K562 (cell line): ENCODE measurements around the gene FOXK2. TPM values are rescaled to one million over a fixed set of nuclear protein-coding genes. Genes with fewer than 3 reads are reported as not detected.

ENCODE experiments used
- CHAMP1 ChIP-seq: fragments of 450-650 bp; IDR thresholded peaks from 2 replicates; pipeline ENCODE4 v1.6.1; 2016; ENCODE audit warnings: mild to moderate bottlenecking
- DEAF1 ChIP-seq: fragments of 450-650 bp; formaldehyde crosslinking; IDR thresholded peaks from 2 replicates; pipeline ENCODE4 v1.4.0; 2020; ENCODE audit warnings: mild to moderate bottlenecking, moderate library complexity
- HMBOX1 ChIP-seq: sonication (generic); IDR thresholded peaks from 2 replicates; pipeline ENCODE4 v1.6.1; 2016
- HMGN3 ChIP-seq: IDR thresholded peaks from 2 replicates; pipeline ENCODE4 v1.6.1; 2011; ENCODE audit warnings: borderline replicate concordance, low read depth, mild to moderate bottlenecking, mixed read lengths, low read length; ENCODE audit not compliant: insufficient read length; ENCODE audit errors: extremely low read depth
- MAZ ChIP-seq, 2 experiments: fragments of 450-650 bp in 1 of 2; sonication (generic) in 1 of 2; formaldehyde crosslinking; IDR thresholded peaks in 1 of 2; conservative IDR thresholded peaks in 1 of 2; 2 replicates each; pipeline versions ENCODE4 v1.4.0 to v1.5.0; 2020; ENCODE audit warnings: mild to moderate bottlenecking in 1 of 2, missing genetic modification reagents in 1 of 2
- PHB2 ChIP-seq: fragments of 450-650 bp; IDR thresholded peaks from 2 replicates; pipeline ENCODE4 v1.6.1; 2017; ENCODE audit warnings: low read depth
- PPARD ChIP-seq: fragments of 250-450 bp; sonication (Bioruptor Pico); IDR thresholded peaks from 2 replicates; pipeline ENCODE4 v1.8.0; 2022; ENCODE audit warnings: inconsistent platforms, mild to moderate bottlenecking, moderate library complexity
- PREB ChIP-seq: sonication (generic); formaldehyde crosslinking; IDR thresholded peaks from 2 replicates; pipeline ENCODE4 v1.8.1; 2023; ENCODE audit warnings: mild to moderate bottlenecking, missing genetic modification reagents
- SMARCB1 ChIP-seq: IDR thresholded peaks from 2 replicates; pipeline ENCODE4 v1.6.1; 2011; ENCODE audit warnings: improper control_type of control experiment, low read depth; ENCODE audit not compliant: insufficient read length
- SMARCC2 ChIP-seq: fragments of 450-650 bp; IDR thresholded peaks from 2 replicates; pipeline ENCODE4 v1.6.1; 2017; ENCODE audit warnings: antibody characterized with exemption, moderate library complexity, mild to moderate bottlenecking, low read depth
- TEAD2 ChIP-seq: fragments of 450-650 bp; IDR thresholded peaks from 2 replicates; pipeline ENCODE4 v1.6.1; 2016; ENCODE audit warnings: missing genetic modification characterization, control low read depth, missing compliant biosample characterization
- ZBTB2 ChIP-seq: fragments of 450-650 bp; IDR thresholded peaks from 2 replicates; pipeline ENCODE4 v1.6.1; 2016; ENCODE audit warnings: antibody characterized with exemption
- ZNF134 ChIP-seq: fragments of 250-450 bp; sonication (Bioruptor Pico); conservative IDR thresholded peaks from 2 replicates; pipeline ENCODE4 v1.4.0; 2020
- ZNF212 ChIP-seq: fragments of 450-650 bp; formaldehyde crosslinking; IDR thresholded peaks from 2 replicates; pipeline ENCODE4 v1.4.0; 2020; ENCODE audit warnings: mild to moderate bottlenecking
- ZNF24 ChIP-seq: fragments of 450-650 bp; IDR thresholded peaks from 2 replicates; pipeline ENCODE4 v1.6.1; 2016
- ZNF449 ChIP-seq: fragments of 250-450 bp; sonication (Bioruptor Pico); IDR thresholded peaks from 2 replicates; pipeline ENCODE4 v1.8.0; 2022; ENCODE audit warnings: moderate library complexity, mild to moderate bottlenecking, inconsistent platforms
- polyA plus RNA-seq, 8 experiments: library from polyadenylated mRNA; depleted of rRNA in 4 of 8; stranded (reverse) in 5 of 8; unstranded in 3 of 8; fragments of >200 nt; fragmentation: Nextera tagmentation in 2 of 8; fragmentation: Illumina TruSeq in 1 of 8; extraction: Ambion mirVana in 2 of 8; extraction: Trizol in 1 of 8; gene quantifications; 2 replicates each; pipeline versions ENCODE4 v1.2.1 to v1.2.3, GENCODE V29; 2011 to 2014; ENCODE audit warnings: inconsistent platforms in 1 of 8, missing spikeins in 1 of 8
- total RNA-seq, 7 experiments: library from RNA; depleted of rRNA in 6 of 7; stranded (reverse); fragments of >200 nt in 6 of 7; fragmentation: Illumina TruSeq in 2 of 7; extraction: Trizol in 2 of 7; gene quantifications; 2 replicates each; pipeline versions ENCODE4 v1.2.1 to v1.2.3, GENCODE V29; 2011 to 2021; ENCODE audit warnings: low replicate concordance in 1 of 7

The FOXK2 gene
- total and polyA plus RNA-seq, 9 of the 15 experiments (the other 6 are each of a cell fraction or from before 2014, with no cell fraction given), result 3.0 to 86.0 (median 44.1) TPM

GRCh38 chr17:82518826-82519810, at the start of gene FOXK2 (continued):
- TF ChIP-seq CHAMP1 (peak; percentile 54; the same call in 1 of the 2 replicates), PREB (0 out of 2 replicates have a peak, but pooled peaks have one; percentile 59), DEAF1 (CRISPR knock-in tag) (no peak), ZBTB2 (peak; percentile 85), SMARCB1 (no peak), HMGN3 (peak; percentile 83), ZNF134 (no peak), MAZ (CRISPR knock-in tag; conservative IDR thresholded peaks at IDR 0.05 in 1 of 2, IDR thresholded peaks at IDR 0.05 in 1 of 2) (peak; percentile 62 to 88), ZNF449 (CRISPR knock-in tag) (no peak), TEAD2 (tag) (no peak), SMARCC2 (peak; percentile 54; the same call in 1 of the 2 replicates), ZNF212 (CRISPR knock-in tag) (no peak), ZNF24 (0 out of 2 replicates have a peak, but pooled peaks have one; percentile 9), PHB2 (peak; percentile 48; the same call in 1 of the 2 replicates), PPARD (CRISPR knock-in tag) (no peak), HMBOX1 (peak; percentile 69; the same call in 1 of the 2 replicates)
